Activated CD8-positive, alpha-beta memory T cell treated with anti-CD3 and anti-CD28 coated beads for 1 hour (primary cell): ENCODE measurements around the gene YAE1.
"Not testable (repeated sequence)": the region's sequence is repeated elsewhere in the genome, so short reads cannot be mapped to it uniquely, and the experiment has no call there.

ENCODE experiments used
- DNase-seq, 2 donors: peaks; one replicate each; pipeline ENCODE4 v3.0.0-alpha.2; 2020; ENCODE audit warnings: low read depth in 1 of 2; ENCODE audit errors: extremely low read depth in 1 of 2

Gene YAE1, protein sequence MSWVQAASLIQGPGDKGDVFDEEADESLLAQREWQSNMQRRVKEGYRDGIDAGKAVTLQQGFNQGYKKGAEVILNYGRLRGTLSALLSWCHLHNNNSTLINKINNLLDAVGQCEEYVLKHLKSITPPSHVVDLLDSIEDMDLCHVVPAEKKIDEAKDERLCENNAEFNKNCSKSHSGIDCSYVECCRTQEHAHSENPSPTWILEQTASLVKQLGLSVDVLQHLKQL

GRCh38 chr7:39566023-39566921 lies at the start of gene YAE1:
Gene YAE1 (plus strand): TSS chr7:39566404. CDS start chr7:39566419, 15 bp downstream.
- DNase-seq = peak; percentile 47 to 68

DNA sequence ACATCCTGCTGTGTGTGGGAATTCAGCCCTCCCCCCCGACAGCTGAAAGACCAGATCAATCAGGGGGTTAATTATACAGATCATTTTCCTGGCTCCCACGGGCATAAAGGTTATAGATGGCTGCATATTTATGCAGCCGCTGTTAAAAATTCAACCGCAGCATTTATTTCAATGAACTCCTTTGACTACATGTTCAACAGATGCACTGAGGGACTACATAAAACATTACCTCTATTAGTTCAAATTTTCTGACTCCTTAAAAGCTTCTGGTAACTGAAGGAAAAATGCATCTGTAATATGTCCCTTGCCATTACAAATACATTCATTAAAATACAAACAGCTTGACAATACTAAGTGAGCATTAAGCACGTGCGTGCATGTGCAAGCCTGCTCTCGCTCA lies 49.7 kb upstream of the YAE1 start:
- DNase-seq = no peak

- DNase-seq = no peak
These were observed 49.0 kb upstream of the YAE1 start for GRCh38 chr7:39517240-39517639.

- DNase-seq = no peak
These were observed 40.3 kb upstream of the YAE1 start for GRCh38 chr7:39525926-39526325.

- DNase-seq = no peak
These were observed 39.5 kb upstream of the YAE1 start for GRCh38 chr7:39526666-39527065.

DNA sequence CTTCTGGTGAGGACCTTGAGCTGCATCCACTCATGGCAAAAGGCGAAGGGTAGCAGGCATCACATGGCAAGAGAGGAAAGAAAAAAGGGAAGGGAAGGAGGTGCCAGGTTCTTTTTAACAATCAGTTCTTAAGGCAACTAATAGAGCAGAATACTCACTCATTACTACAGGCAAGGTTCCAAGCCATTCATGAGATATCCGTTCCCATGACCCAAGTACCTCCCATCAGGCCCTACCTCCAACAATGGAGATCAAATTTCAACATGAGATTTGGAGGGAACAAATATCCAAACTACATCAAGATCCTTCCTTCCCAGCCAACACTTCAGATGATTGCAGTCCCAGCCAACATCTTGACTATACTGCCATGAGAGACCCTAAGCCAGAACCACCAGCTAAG lies 38.9 kb upstream of the YAE1 start:
- DNase-seq = no peak

- DNase-seq = no peak
These were observed 38.3 kb upstream of the YAE1 start for GRCh38 chr7:39527951-39528350.

GRCh38 chr7:39528849-39529248 lies 37.4 kb upstream of the YAE1 start:
- no peak for DNase-seq

DNA sequence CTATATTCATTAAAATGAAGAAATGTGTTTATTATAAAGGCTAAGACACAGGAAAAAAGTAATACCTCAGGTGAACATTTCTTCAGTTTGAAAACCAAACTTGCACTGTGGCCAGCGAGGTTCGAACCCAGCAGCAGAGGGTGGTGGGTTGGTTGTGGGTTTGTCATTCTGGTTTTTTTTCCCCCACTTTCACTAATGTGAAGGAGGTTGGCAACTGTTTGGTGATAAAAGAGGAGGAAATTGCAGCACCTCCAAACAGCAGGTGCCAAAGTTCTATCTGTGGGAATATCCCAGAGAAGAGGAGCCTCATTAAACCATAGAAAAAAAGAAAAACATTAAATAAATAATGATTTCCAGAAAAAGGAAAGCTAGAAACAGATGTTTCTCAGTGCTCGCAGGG lies 36.6 kb upstream of the YAE1 start:
- no peak for DNase-seq

- DNase-seq = no peak
These were observed 35.2 kb upstream of the YAE1 start for GRCh38 chr7:39530971-39531370.

GRCh38 chr7:39531818-39532217 lies 34.4 kb upstream of the YAE1 start:
- DNase-seq = no peak

DNA sequence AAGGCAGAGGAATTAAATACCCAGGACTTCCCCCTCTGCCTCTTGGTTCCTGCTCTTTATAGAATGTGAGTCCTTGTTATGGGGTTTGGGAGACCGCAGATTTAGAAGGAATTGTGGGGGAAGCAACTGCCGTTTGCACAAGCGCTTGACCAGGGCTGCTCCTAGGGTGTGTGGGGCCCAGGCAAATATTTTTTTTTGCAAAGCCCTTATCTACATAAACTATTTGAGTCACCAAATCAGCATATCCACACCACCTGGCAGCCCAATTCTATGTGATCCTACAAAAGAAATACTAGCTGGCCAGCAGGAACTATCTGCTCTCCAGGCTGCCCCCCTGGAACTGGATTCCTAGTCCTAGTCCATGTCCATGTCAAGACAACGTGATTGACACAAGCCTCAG lies 33.4 kb upstream of the YAE1 start:
- DNase-seq = no peak

- no peak for DNase-seq
These were observed 31.6 kb upstream of the YAE1 start for GRCh38 chr7:39534599-39534998.

- no peak for DNase-seq
These were observed 31.1 kb upstream of the YAE1 start for GRCh38 chr7:39535064-39535463.

- no peak for DNase-seq
These were observed 30.5 kb upstream of the YAE1 start for GRCh38 chr7:39535720-39536119.

DNA sequence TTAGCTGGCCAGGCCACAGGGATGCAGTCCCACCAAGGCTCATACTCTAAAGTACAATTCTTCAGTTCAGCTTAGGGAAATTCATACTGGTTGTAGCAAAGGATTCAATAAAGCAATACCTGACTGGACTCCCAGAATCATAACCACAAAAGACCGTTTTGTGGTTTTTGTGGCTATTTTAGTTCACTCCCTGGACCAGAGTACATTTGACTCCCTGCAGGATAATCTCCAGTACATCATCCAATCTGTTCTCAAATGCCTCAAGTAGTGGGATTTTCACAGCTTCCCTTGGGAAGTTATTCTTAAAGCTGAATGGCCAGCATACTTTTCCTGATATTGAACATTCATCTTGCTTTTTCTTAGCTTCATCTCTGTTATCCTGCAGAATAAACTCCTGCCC lies 29.3 kb upstream of the YAE1 start:
- no peak for DNase-seq

- DNase-seq = no peak
These were observed 26.4 kb upstream of the YAE1 start for GRCh38 chr7:39539816-39540215.

DNA sequence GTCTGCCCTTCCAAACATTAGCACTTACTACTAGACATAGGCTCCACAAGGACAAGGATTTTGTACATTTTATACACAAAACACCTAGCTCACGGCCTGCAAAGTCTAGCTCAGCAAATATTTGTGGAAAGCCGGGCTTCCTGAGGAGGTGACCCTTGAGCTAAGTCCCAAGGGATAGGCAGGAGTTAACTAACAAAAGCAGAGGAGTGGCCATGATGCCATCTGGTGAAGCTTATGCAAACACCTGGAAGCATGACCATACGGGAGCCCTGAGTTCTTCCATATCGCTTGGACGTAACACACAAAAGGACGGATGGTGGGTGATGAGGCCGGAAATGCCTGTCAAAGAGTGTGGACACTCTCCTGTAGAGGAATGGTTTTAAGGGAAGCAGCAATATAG lies 25.9 kb upstream of the YAE1 start:
- DNase-seq = no peak

- no peak for DNase-seq
These were observed 24.7 kb upstream of the YAE1 start for GRCh38 chr7:39541511-39541910.

DNA sequence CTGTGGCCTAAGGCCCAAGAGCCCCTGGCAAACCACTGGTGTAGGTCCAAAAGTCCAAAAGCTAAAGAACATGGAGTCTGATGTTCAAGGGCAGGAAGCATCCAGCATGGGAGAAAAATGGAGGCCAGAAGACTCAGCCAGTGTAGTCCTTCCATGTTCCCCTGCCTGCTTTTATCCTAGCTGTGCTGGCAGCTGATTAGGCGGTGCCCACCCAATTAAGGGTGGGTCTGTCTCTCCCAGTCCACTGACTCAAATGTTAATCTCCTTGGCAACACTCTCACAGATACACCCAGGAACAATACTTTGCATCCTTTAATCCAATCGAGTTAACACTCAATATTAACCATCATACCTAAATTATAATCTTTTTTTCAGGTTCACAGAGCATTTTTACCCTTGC lies 21.4 kb upstream of the YAE1 start:
- not testable (repeated sequence) for DNase-seq

- no peak for DNase-seq
These were observed 18.9 kb upstream of the YAE1 start for GRCh38 chr7:39547336-39547735.

DNA sequence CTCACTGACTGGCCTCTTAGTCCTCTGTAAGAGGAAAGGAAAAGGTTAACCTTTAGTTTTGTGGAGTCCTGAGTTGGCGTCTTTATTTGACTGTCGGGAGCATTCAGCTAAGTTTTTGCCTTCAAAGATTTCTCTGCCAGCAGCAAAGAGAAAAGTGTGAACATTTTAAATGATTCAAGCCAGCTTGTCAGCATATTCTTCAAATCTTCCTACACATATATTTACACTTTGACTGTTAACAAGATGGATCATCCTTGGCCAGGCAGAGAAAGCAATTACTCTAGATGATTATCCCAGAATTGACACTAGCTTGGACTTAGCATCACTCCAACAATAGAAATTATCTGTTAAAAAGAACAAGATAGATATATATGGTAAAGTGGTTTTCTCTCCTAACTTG lies 15.8 kb upstream of the YAE1 start:
- DNase-seq = no peak
